GM18517 (cell line): ENCODE measurements around the gene LMLN.
"Not testable (repeated sequence)": the region's sequence is repeated elsewhere in the genome, so short reads cannot be mapped to it uniquely, and the experiment has no call there.

Experiments used
- ATAC-seq: cut with Tn5 transposase; IDR thresholded peaks from one replicate; pipeline ENCODE4 v1.9.1; 2021; ENCODE audit warnings: mild to moderate bottlenecking, moderate library complexity; ENCODE audit not compliant: unreplicated experiment

The LMLN gene

GRCh38 chr3:198022604-198023003 lies 62.6 kb downstream of the LMLN start:
- no peak for ATAC-seq

DNA sequence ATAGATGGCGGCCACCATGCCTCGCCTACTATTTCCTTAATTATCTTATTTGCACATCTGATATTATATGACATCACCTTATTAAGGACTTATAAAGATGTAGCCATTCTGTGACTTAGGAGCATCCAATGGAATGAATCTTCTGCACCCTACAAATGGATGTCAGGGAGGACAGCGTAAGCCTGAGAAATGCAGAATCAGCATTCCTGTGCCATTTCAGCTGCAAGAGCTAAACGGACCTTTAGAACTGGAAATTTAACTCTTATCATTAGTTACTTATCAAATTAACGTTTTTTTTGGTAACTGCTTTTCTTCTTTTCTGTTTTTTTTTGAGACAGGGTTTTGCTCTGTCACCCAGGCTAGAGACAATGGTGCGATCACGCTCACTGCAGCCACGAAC lies 65.6 kb downstream of the LMLN start:
- ATAC-seq, result no peak

DNA sequence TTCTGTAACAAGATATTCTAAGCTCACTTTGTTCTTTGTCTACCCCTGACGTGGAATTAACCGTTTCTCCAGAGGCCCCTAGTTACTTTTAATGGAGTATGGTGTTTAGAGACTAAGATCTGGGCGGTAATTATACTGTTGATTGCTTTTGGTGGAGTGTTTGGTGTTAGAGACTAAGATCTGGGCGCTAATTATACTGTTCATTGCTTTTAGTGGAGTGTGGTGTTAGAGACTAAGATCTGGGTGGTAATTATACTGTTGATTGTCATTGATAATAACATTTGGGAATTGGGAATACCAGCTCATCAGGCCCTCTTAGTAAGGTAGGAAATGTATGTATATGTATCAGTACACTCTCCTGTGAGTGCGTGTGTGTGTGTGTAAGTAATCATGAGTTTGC lies 66.6 kb downstream of the LMLN start:
- no peak for ATAC-seq

- ATAC-seq, result no peak
These were observed 67.2 kb downstream of the LMLN start for GRCh38 chr3:198027045-198027798.

DNA sequence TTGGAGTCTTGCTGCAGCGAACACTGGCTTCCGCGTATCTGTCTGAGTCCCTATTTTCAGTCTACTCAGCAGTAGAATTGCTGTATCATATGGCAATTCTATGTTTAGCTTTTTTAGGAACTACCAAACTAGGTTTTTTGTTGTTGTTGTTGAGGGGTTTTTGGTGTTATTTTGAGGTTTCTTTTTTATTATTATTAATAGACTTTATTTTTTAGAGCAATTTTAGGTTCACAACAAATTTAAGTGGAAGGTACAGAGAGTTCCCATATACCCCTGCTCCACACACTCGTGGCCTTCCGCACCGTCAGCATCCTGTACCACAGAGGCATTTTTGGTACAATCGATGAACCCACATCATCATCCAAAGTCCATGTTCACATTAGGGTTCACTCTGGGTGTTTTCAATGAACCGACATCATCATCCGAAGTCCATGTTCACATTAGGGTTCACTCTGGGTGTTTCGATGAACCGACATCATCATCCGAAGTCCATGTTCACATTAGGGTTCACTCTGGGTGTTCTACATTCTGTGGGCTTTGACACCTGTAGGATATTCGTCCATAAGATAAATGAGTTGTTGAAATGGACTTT lies 67.9 kb downstream of the LMLN start:
- ATAC-seq, result no peak

GRCh38 chr3:198028718-198029117 lies 68.7 kb downstream of the LMLN start:
- ATAC-seq, result no peak

GRCh38 chr3:198030125-198030524 lies 70.1 kb downstream of the LMLN start:
- ATAC-seq, result no peak

- ATAC-seq, result no peak
These were observed 70.7 kb downstream of the LMLN start for GRCh38 chr3:198030726-198031125.

DNA sequence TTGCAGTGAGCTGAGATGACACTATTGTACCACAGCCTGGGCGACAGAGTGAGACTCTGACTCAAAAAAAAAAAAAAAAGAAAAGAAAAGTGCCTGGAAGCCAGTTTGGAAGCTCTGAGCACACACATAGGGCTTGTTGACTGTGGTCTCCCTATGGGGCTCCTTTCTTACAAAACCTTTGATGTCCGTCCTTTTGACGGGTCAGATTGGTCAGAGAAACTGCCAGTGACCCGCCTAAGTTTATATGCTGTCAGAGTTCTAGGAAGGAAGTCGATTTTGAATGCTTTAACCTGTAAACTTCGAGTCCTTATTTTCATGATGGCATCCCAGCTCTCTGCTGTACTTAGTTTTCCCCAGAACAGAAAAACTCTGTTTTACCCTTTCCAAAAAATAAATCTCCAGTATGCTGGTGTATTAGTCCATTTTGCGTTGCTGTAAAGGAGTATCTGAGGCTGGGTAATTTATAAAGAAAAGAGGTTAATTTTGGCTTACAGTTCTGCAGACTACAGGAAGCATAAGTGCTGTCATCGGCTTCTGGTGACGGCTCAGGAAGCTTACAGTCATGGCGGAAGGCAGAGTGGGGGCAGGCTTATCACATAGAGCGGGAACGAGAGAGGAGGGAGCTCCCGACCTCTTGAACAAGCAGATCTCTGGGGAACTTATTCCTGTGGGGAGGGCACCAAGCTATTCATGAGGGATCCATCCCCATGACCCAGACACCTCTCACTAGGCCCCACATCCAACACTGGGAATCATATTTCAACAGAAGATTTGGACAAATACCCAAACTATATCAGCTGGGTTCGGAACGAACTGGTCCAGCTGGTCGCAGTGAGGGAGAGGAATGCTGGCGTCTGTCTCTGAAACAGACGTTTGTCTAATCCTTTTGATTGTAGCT lies 72.3 kb downstream of the LMLN start:
- no peak for ATAC-seq

DNA sequence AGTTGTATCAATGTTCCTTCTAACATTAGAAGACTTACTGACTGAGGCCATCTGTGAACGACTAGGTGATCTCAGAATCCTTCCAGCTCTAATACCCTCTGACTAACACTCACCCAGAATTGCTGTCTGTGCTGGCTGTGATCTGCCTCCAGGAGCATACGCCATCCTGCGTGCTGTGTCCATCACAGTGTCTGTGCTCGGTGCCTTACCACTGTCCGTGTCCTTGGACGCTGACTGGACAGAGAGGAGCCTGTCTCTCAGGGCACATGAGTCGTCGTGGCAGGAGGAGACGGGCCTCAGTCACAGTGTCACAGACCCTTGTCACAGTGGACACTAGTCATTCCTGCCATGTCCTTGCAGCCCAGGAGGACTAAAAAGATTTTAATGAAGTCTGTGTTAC lies 83.1 kb downstream of the LMLN start:
- no peak for ATAC-seq

GRCh38 chr3:198046120-198046857 lies 86.3 kb downstream of the LMLN start:
- ATAC-seq, result no peak

- no peak for ATAC-seq
These were observed 88.4 kb downstream of the LMLN start for GRCh38 chr3:198048445-198048844.

DNA sequence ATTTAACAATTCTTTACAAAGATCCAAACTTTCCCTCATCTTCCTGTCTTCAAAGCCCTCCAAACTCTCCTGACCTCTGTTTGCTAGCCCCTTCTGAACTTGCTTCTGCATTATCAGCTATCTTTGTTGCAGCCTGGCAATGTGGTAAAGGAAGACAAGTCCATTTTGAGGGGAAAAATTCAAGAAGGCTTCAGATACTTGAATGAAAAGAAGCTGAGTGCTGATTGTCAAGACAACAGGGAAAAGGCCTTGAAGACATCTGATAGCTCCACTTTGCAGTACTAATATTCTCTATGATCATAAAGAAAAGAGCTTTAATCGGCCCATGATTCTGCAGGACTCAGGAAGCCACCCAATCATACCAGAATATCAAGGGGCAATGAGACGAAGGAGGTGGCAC lies 91.8 kb downstream of the LMLN start:
- no peak for ATAC-seq

GRCh38 chr3:198053462-198053861 lies 93.4 kb downstream of the LMLN start:
- ATAC-seq, result not testable (repeated sequence)

GRCh38 chr3:198061119-198062067 lies 101.4 kb downstream of the LMLN start:
- no peak for ATAC-seq

DNA sequence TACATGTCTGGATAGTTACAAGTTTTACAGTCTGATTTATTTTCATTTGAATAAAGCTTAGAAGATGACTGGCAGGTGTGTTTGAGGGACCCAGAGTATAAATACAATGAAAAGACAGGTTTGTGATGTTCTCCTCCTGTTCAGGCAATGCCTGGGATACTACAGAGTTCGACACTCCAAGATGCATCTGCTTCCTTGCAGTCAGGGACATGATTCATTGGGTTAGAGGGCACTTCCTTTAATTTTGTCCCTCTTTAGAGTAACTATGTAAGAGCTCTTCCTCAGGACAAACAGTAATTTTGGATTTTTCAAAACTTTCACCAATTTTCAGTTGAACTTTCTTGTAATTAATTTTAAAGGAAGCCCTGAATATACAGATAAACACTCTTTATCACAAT lies 102.0 kb downstream of the LMLN start:
- ATAC-seq, result no peak

- ATAC-seq, result no peak
These were observed 104.4 kb downstream of the LMLN start for GRCh38 chr3:198064420-198064819.

- ATAC-seq, result no peak
These were observed 105.9 kb downstream of the LMLN start for GRCh38 chr3:198065897-198066296.

DNA sequence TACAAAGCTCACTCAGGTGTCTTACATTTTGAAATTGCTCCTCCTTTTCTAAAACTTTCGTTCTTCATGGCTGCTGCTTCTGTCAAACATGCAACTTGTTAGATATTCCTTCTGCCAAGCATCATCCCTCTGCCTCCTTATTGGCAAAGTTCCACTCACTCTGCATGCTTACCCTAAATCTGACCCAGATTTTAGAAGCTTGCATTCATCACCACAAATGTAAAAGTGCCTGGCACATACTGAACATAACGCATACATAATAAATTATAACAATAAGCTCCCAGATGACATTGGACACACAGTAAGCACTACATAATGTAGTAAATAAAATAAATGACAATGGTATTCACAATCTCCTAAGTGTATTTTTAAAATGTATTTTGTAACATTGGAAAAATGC lies 107.4 kb downstream of the LMLN start:
- no peak for ATAC-seq

- ATAC-seq, result no peak
These were observed 110.9 kb downstream of the LMLN start for GRCh38 chr3:198070871-198071270.
